Measurements from ENCODE around the gene CRIM1. TPM values are rescaled to one million over a fixed set of nuclear protein-coding genes. Genes with fewer than 3 reads are reported as not detected.

The CRIM1 gene
- total and polyA plus RNA-seq, 4 donors = 2.2 to 22.1 (median 9.6) TPM

GRCh38 chr2:36366491-36367120 lies 11.0 kb downstream of the CRIM1 start:
- whole genome bisulfite sequencing = 64% methylated on average over 3 of the region's 3 CpGs
- Histone ChIP-seq H3K4me1 (ENCODE audit: control insufficient read depth in 4 of 4, insufficient read depth in 4 of 4, low read length in 3 of 4) (peaks cover 0 to 2% (median 0%) of the 10 kb centered on the region in 4 donors), H3K9me3 (ENCODE audit: control insufficient read depth in 4 of 4, low read length in 3 of 4) (no peaks in the 10 kb centered on the region), H3K36me3 (ENCODE audit: control insufficient read depth in 4 of 4, insufficient read depth in 3 of 4, low read depth in 1 of 4, low read length in 3 of 4) (no peaks in the 10 kb centered on the region), H3K27me3 (ENCODE audit: control insufficient read depth in 4 of 4, insufficient read depth in 4 of 4, low read length in 3 of 4) (no peaks in the 10 kb centered on the region), H3K27ac (ENCODE audit: low read depth in 1 of 2, low read length in 2 of 2) (no peak overlapping the region), H3K9ac (ENCODE audit: low read depth in 1 of 2, low read length in 2 of 2) (no peak overlapping the region), H3K4me3 (ENCODE audit: low read depth in 1 of 3, low read length in 3 of 3) (no peak overlapping the region)
- DNase-seq (ENCODE audit: low spot score) = no peak
- TF ChIP-seq, protein P1, sequence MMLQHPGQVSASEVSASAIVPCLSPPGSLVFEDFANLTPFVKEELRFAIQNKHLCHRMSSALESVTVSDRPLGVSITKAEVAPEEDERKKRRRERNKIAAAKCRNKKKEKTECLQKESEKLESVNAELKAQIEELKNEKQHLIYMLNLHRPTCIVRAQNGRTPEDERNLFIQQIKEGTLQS (IDR thresholded peaks at IDR 0.05) = no peak
- TF ChIP-seq JUND (IDR thresholded peaks at IDR 0.05) (no peak), NR2F2 (IDR thresholded peaks at IDR 0.05) (no peak), RXRA (IDR thresholded peaks at IDR 0.05) (no peak), EGR1 (IDR thresholded peaks at IDR 0.05; ENCODE audit: low read depth in 2 of 2) (no peak), FOXA2 (IDR thresholded peaks at IDR 0.05) (no peak), HNF4A (conservative IDR thresholded peaks at IDR 0.05) (no peak)

GRCh38 chr2:36367486-36367885 lies 11.9 kb downstream of the CRIM1 start:
- Histone ChIP-seq H3K4me1 (ENCODE audit: control insufficient read depth in 4 of 4, insufficient read depth in 4 of 4, low read length in 3 of 4) (peaks cover 0 to 2% (median 0%) of the 10 kb centered on the region in 4 donors), H3K4me3 (ENCODE audit: low read depth in 1 of 3, low read length in 3 of 3) (no peak overlapping the region), H3K9me3 (ENCODE audit: control insufficient read depth in 4 of 4, low read length in 3 of 4) (no peaks in the 10 kb centered on the region), H3K27me3 (ENCODE audit: control insufficient read depth in 4 of 4, insufficient read depth in 4 of 4, low read length in 3 of 4) (peaks cover 0 to 3% (median 0%) of the 10 kb centered on the region in 4 donors), H3K27ac (ENCODE audit: low read depth in 1 of 2, low read length in 2 of 2) (no peak overlapping the region), H3K9ac (ENCODE audit: low read depth in 1 of 2, low read length in 2 of 2) (no peak overlapping the region), H3K36me3 (ENCODE audit: control insufficient read depth in 4 of 4, insufficient read depth in 3 of 4, low read depth in 1 of 4, low read length in 3 of 4) (no peaks in the 10 kb centered on the region)
- no peak for DNase-seq (ENCODE audit: low spot score)
- TF ChIP-seq YY1 (IDR thresholded peaks at IDR 0.05) = no peak
- TF ChIP-seq FOXA1 (IDR thresholded peaks at IDR 0.05) = no peak
- TF ChIP-seq, protein P1 (IDR thresholded peaks at IDR 0.05) = no peak
- no peak for TF ChIP-seq JUND (IDR thresholded peaks at IDR 0.05)
- WGBS = 62% methylated on average over 4 of the region's 4 CpGs

DNA sequence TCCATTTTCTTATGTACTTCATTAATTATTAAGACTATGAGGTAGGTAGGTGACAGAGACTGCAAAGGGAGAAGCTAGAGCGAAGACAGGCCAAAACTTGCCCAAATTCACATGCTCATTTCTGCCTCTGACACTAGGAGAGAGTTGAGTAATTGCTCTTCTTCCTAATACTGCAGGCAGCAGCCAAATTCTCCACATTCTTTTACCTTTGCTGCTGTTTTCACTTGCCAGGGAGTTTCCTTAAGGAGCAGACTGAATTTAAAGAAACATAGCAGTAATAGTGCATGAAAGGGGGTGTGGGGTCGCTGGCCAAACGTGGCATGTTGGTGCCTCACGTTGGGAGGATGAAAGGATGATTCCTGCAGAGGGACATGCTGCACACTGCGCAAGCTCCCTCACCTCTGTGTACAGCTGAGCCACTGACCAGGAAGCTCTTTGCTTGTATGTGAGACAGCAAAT lies 12.3 kb downstream of the CRIM1 start:
- H3K4me3 ChIP-seq (ENCODE audit: low read depth in 1 of 3, low read length in 3 of 3) = no peak overlapping the region
- no peak overlapping the region for H3K27ac ChIP-seq (ENCODE audit: low read depth in 1 of 2, low read length in 2 of 2)
- peaks cover 0 to 2% (median 0%) of the 10 kb centered on the region in 4 donors for H3K4me1 ChIP-seq (ENCODE audit: control insufficient read depth in 4 of 4, insufficient read depth in 4 of 4, low read length in 3 of 4)
- H3K27me3 ChIP-seq (ENCODE audit: control insufficient read depth in 4 of 4, insufficient read depth in 4 of 4, low read length in 3 of 4) = peaks cover 0 to 3% (median 0%) of the 10 kb centered on the region in 4 donors
- TF ChIP-seq NR2F2 (IDR thresholded peaks at IDR 0.05) (no peak), HNF4G (IDR thresholded peaks at IDR 0.05) (no peak), YY1 (IDR thresholded peaks at IDR 0.05) (no peak), ZBTB33 (IDR thresholded peaks at IDR 0.05) (no peak), RXRA (IDR thresholded peaks at IDR 0.05) (no peak), REST (IDR thresholded peaks at IDR 0.05) (no peak), TAF1 (conservative IDR thresholded peaks at IDR 0.05) (no peak), JUND (IDR thresholded peaks at IDR 0.05) (no peak), GABPA (IDR thresholded peaks at IDR 0.05 in 1 of 2, conservative IDR thresholded peaks at IDR 0.05 in 1 of 2) (no peak), RAD21 (IDR thresholded peaks at IDR 0.05) (no peak)
- TF ChIP-seq, protein P2, sequence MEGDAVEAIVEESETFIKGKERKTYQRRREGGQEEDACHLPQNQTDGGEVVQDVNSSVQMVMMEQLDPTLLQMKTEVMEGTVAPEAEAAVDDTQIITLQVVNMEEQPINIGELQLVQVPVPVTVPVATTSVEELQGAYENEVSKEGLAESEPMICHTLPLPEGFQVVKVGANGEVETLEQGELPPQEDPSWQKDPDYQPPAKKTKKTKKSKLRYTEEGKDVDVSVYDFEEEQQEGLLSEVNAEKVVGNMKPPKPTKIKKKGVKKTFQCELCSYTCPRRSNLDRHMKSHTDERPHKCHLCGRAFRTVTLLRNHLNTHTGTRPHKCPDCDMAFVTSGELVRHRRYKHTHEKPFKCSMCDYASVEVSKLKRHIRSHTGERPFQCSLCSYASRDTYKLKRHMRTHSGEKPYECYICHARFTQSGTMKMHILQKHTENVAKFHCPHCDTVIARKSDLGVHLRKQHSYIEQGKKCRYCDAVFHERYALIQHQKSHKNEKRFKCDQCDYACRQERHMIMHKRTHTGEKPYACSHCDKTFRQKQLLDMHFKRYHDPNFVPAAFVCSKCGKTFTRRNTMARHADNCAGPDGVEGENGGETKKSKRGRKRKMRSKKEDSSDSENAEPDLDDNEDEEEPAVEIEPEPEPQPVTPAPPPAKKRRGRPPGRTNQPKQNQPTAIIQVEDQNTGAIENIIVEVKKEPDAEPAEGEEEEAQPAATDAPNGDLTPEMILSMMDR (IDR thresholded peaks at IDR 0.05; ENCODE audit: low read depth, low read length, missing input control) = no peak
- TF ChIP-seq, protein P3, sequence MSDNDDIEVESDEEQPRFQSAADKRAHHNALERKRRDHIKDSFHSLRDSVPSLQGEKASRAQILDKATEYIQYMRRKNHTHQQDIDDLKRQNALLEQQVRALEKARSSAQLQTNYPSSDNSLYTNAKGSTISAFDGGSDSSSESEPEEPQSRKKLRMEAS (IDR thresholded peaks at IDR 0.05) = no peak
- H3K9ac ChIP-seq (ENCODE audit: low read depth in 1 of 2, low read length in 2 of 2) = no peak overlapping the region
- WGBS = 53% methylated on average over 5 of the region's 5 CpGs
- H3K36me3 ChIP-seq (ENCODE audit: control insufficient read depth in 4 of 4, insufficient read depth in 3 of 4, low read depth in 1 of 4, low read length in 3 of 4) = no peaks in the 10 kb centered on the region
- no peak for DNase-seq (ENCODE audit: low spot score)
- no peaks in the 10 kb centered on the region for H3K9me3 ChIP-seq (ENCODE audit: control insufficient read depth in 4 of 4, low read length in 3 of 4)
